NCI-H1436 (cell line): ENCODE data around the gene ARL14.

Experiments used
- DNase-seq: peaks from one replicate; lab custom pipeline; 2025; lab: John Stamatoyannopoulos, UW

Gene ARL14

GRCh38 chr3:160676547-160677303 is at the start of gene ARL14:
TSS of gene ARL14 (plus strand) at chr3:160677160. CDS start at chr3:160677347, 187 bp downstream.
- DNase-seq = no peak

- DNase-seq = no peak
Observed at GRCh38 chr3:160629491-160629890, 47.5 kb upstream of the ARL14 start.

- DNase-seq = no peak
Observed at GRCh38 chr3:160633361-160634083, 43.4 kb upstream of the ARL14 start.

- no peak for DNase-seq
Observed at GRCh38 chr3:160635213-160635612, 41.7 kb upstream of the ARL14 start.

GRCh38 chr3:160637086-160637485 is 39.9 kb upstream of the ARL14 start:
- DNase-seq = no peak

- DNase-seq = no peak
Observed at GRCh38 chr3:160638184-160638583, 38.8 kb upstream of the ARL14 start.

GRCh38 chr3:160641665-160642309 is 35.2 kb upstream of the ARL14 start:
- no peak for DNase-seq

- no peak for DNase-seq
Observed at GRCh38 chr3:160643994-160644393, 33.0 kb upstream of the ARL14 start.

- DNase-seq = no peak
Observed at GRCh38 chr3:160644491-160644890, 32.5 kb upstream of the ARL14 start.

GRCh38 chr3:160648701-160649100 is 28.3 kb upstream of the ARL14 start:
- DNase-seq = no peak

- no peak for DNase-seq
Observed at GRCh38 chr3:160649596-160649995, 27.4 kb upstream of the ARL14 start.

GRCh38 chr3:160653512-160653911 is 23.4 kb upstream of the ARL14 start:
- no peak for DNase-seq

- DNase-seq = no peak
Observed at GRCh38 chr3:160660902-160661301, 16.1 kb upstream of the ARL14 start.

- DNase-seq = no peak
Observed at GRCh38 chr3:160661660-160662059, 15.3 kb upstream of the ARL14 start.

GRCh38 chr3:160665231-160665630 is 11.7 kb upstream of the ARL14 start:
- DNase-seq = no peak

GRCh38 chr3:160665784-160666526 is 11.0 kb upstream of the ARL14 start:
- DNase-seq = peak; percentile 21

GRCh38 chr3:160667452-160667851 is 9.5 kb upstream of the ARL14 start:
- DNase-seq = no peak

GRCh38 chr3:160668454-160668853 is 8.5 kb upstream of the ARL14 start:
- DNase-seq = no peak

- DNase-seq = no peak
Observed at GRCh38 chr3:160671231-160671630, 5.7 kb upstream of the ARL14 start.

GRCh38 chr3:160671995-160672394 is 5.0 kb upstream of the ARL14 start:
- no peak for DNase-seq

- no peak for DNase-seq
Observed at GRCh38 chr3:160673188-160673587, 3.8 kb upstream of the ARL14 start.

GRCh38 chr3:160675566-160676124 is 1.3 kb upstream of the ARL14 start:
- DNase-seq = no peak
